SK-N-SH treated with all-trans-retinoic acid at 6 μM for 48 hours (cell line): ENCODE results near the gene SLC7A10.

Experiments used
- ATAC-seq: fragments of 200-7000 bp; cut with Tn5 transposase; 3 replicates; pipeline ENCODE4 v1.9.1; 2020; ENCODE audit warnings: mild to moderate bottlenecking, moderate library complexity
- ARNTL ChIP-seq: fragments of 450-650 bp; formaldehyde crosslinking; IDR thresholded peaks from 2 replicates; pipeline ENCODE4 v1.5.0; 2020; ENCODE audit warnings: low read depth, mild to moderate bottlenecking, moderate library complexity, borderline replicate concordance
- BACH2 ChIP-seq: fragments of 250-450 bp; sonication (Bioruptor Pico); IDR thresholded peaks from 2 replicates; pipeline ENCODE4 v1.9.0; 2021; ENCODE audit warnings: mild to moderate bottlenecking, borderline replicate concordance
- CREB5 ChIP-seq: fragments of 250-450 bp; sonication (Bioruptor Pico); IDR thresholded peaks from 2 replicates; pipeline ENCODE4 v1.5.1; 2020; ENCODE audit warnings: low read depth, mild to moderate bottlenecking, moderate library complexity
- CSDC2 ChIP-seq: fragments of 250-450 bp; sonication (Bioruptor Pico); IDR thresholded peaks from 2 replicates; pipeline ENCODE4 v1.5.0; 2020; ENCODE audit warnings: mild to moderate bottlenecking, moderate library complexity
- ESRRG ChIP-seq: fragments of 250-450 bp; sonication (Bioruptor Pico); IDR thresholded peaks from 2 replicates; pipeline ENCODE4 v1.6.1; 2021; ENCODE audit warnings: mild to moderate bottlenecking
- ISL1 ChIP-seq: fragments of 250-450 bp; sonication (Bioruptor Pico); IDR thresholded peaks from 2 replicates; pipeline ENCODE4 v2.1.2; 2022; ENCODE audit warnings: mild to moderate bottlenecking, moderate library complexity
- PATZ1 ChIP-seq: fragments of 250-450 bp; sonication (Bioruptor Pico); IDR thresholded peaks from 2 replicates; pipeline ENCODE4 v1.8.0; 2020; ENCODE audit warnings: mild to moderate bottlenecking, moderate library complexity, borderline replicate concordance
- PPARA ChIP-seq: fragments of 250-450 bp; sonication (Bioruptor Pico); IDR thresholded peaks from 2 replicates; pipeline ENCODE4 v1.5.0; 2020; ENCODE audit warnings: mild to moderate bottlenecking, borderline replicate concordance
- RARB ChIP-seq: fragments of 250-450 bp; sonication (Bioruptor Pico); IDR thresholded peaks from 2 replicates; pipeline ENCODE4 v1.8.0; 2021; ENCODE audit warnings: mild to moderate bottlenecking, moderate library complexity
- TCF4 ChIP-seq: fragments of 250-450 bp; sonication (Bioruptor Pico); IDR thresholded peaks from 2 replicates; pipeline ENCODE4 v1.8.0; 2021; ENCODE audit warnings: mild to moderate bottlenecking, moderate library complexity, borderline replicate concordance
- TOX ChIP-seq: fragments of 250-450 bp; sonication (Bioruptor Pico); IDR thresholded peaks from 2 replicates; pipeline ENCODE4 v1.8.0; 2021; ENCODE audit warnings: mild to moderate bottlenecking, moderate library complexity, borderline replicate concordance
- TSHZ2 ChIP-seq: fragments of 250-450 bp; sonication (Bioruptor Pico); IDR thresholded peaks from 2 replicates; pipeline ENCODE4 v1.5.0; 2020; ENCODE audit warnings: mild to moderate bottlenecking, moderate library complexity
- ZFP3 ChIP-seq: fragments of 250-450 bp; sonication (Bioruptor Pico); IDR thresholded peaks from 2 replicates; pipeline ENCODE4 v1.5.0; 2020; ENCODE audit warnings: mild to moderate bottlenecking, moderate library complexity
- ZNF565 ChIP-seq: fragments of 450-650 bp; formaldehyde crosslinking; conservative IDR thresholded peaks from 2 replicates; pipeline ENCODE4 v1.5.0; 2020; ENCODE audit warnings: low read depth, mild to moderate bottlenecking, moderate library complexity
- ZNF70 ChIP-seq: fragments of 450-650 bp; formaldehyde crosslinking; IDR thresholded peaks from 2 replicates; pipeline ENCODE4 v1.5.0; 2020; ENCODE audit warnings: mild to moderate bottlenecking, moderate library complexity
- TF ChIP-seq, protein P1 (sequence below): fragments of 250-450 bp; sonication (Bioruptor Pico); IDR thresholded peaks from 2 replicates; pipeline ENCODE4 v1.5.1; 2021; ENCODE audit warnings: mild to moderate bottlenecking, moderate library complexity

SLC7A10 gene

DNA sequence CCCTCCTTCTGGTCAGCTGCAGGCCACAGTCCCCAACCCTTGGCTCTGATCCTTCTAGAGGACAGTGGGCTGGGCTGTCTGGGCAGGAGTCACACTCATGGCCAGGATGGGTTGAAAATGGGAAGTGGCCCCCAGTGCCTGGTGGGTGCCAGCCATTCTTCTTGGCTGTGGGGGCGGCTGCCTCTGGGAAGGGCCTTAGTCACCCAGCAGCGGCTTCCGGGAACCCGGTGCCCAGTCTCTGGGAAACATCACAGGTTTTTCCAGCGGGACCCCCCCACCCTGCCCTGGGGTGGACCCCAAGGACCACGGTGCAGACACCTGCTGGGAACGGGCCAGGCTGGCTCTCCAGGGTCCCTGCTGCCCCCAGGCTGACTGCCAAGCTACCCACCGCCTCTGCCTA, 27.3 kb upstream of the SLC7A10 start (continued):
- TF ChIP-seq, protein P1, sequence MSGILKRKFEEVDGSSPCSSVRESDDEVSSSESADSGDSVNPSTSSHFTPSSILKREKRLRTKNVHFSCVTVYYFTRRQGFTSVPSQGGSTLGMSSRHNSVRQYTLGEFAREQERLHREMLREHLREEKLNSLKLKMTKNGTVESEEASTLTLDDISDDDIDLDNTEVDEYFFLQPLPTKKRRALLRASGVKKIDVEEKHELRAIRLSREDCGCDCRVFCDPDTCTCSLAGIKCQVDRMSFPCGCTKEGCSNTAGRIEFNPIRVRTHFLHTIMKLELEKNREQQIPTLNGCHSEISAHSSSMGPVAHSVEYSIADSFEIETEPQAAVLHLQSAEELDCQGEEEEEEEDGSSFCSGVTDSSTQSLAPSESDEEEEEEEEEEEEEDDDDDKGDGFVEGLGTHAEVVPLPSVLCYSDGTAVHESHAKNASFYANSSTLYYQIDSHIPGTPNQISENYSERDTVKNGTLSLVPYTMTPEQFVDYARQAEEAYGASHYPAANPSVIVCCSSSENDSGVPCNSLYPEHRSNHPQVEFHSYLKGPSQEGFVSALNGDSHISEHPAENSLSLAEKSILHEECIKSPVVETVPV (CRISPR knock-in tag), result no peak

DNA sequence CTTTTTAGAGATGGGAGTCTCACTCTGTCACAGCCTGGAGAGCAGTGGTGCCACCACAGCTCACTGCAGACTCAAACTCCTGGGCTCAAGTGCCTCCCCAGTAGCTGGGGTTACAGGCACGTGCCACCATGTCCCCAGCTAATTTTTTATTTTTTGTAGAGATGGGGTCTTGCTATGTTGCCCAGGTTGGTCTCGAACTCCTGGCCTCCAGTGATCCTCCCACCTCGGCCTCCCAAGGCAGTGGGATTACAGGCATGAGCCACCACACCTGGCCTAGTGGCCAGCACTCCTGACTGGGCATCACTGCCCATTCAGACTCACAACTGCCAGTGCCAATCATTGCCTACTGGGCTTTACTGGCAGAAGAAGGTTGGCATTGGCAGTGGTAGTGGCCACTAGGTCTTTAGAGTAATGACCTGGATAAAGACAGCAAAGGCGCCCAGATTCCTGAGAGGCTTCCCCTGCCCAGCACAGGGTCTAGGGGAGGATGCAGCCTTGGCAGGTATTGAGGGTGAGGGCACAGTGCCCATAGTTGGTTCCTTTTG, 26.8 kb upstream of the SLC7A10 start:
- no peak for ATAC-seq

GRCh38 chr19:33251526-33252090, 26.0 kb upstream of the SLC7A10 start:
- TF ChIP-seq ISL1 (CRISPR knock-in tag) (no peak), ARNTL (CRISPR knock-in tag) (no peak), TOX (no peak), PPARA (no peak), ZNF70 (no peak), TSHZ2 (CRISPR knock-in tag) (no peak), ESRRG (CRISPR knock-in tag) (no peak), ZFP3 (CRISPR knock-in tag) (no peak), CSDC2 (no peak), ZNF565 (CRISPR knock-in tag) (no peak)
- TF ChIP-seq, protein P1 (CRISPR knock-in tag), result no peak
- TF ChIP-seq, all 23 proteins: peak for 0
- no peak for ATAC-seq

More for the DNA sequence above, 26.8 kb upstream of the SLC7A10 start:
- TF ChIP-seq ZNF70 (no peak), TSHZ2 (CRISPR knock-in tag) (no peak), PATZ1 (CRISPR knock-in tag) (no peak), RARB (no peak), CREB5 (CRISPR knock-in tag) (no peak)

DNA sequence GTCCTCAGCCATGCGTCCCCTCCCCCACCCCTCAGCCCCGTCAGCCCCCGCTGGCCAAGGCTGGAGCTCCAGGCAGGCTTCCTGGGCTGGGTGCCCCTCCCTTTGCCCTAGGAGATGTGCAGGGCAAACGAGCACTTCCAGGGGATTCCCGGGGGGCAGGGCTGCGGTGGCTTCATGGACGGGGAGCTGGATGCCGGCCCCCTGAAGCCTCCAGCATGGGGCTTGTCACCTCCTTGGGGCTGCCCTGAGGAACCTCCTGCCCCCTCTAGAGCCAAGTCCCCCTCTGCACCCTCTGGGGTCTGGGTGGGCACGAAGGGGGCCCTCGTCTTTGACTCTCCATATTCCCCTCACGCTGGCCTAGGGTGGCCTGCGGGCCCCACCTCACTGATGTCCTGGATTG, 25.4 kb upstream of the SLC7A10 start:
- no peak for ATAC-seq
- TF ChIP-seq TCF4 (CRISPR knock-in tag) (no peak), ESRRG (CRISPR knock-in tag) (no peak), BACH2 (CRISPR knock-in tag) (no peak)
